Activated naive CD4-positive, alpha-beta T cell treated with anti-CD3 and anti-CD28 coated beads, Interleukin-2, amount 50 U/mL, for 16 hours (primary cell): ENCODE data around the gene WAPL.

Source experiments
- DNase-seq: peaks from one replicate; pipeline ENCODE4 v3.0.0-alpha.2; 2020

The WAPL gene

GRCh38 chr10:86450806-86451603 is 70.6 kb downstream of the WAPL start:
- DNase-seq, result no peak

GRCh38 chr10:86449926-86450558 is 71.5 kb downstream of the WAPL start:
- no peak for DNase-seq

GRCh38 chr10:86447432-86447831 is 74.2 kb downstream of the WAPL start:
- no peak for DNase-seq

GRCh38 chr10:86446987-86447386 is 74.6 kb downstream of the WAPL start:
- DNase-seq, result no peak

- DNase-seq, result no peak
Observed at GRCh38 chr10:86446440-86446839, 75.2 kb downstream of the WAPL start.

GRCh38 chr10:86443936-86444335 is 77.7 kb downstream of the WAPL start:
- DNase-seq, result no peak

- DNase-seq, result no peak
Observed at GRCh38 chr10:86443069-86443468, 78.5 kb downstream of the WAPL start.

GRCh38 chr10:86440874-86441843 is 80.4 kb downstream of the WAPL start:
- DNase-seq, result no peak

- no peak for DNase-seq
Observed at GRCh38 chr10:86439544-86439943, 82.0 kb downstream of the WAPL start.

GRCh38 chr10:86438091-86438749 is 83.4 kb downstream of the WAPL start:
- DNase-seq, result no peak

GRCh38 chr10:86437447-86437846 is 84.1 kb downstream of the WAPL start:
- DNase-seq, result no peak

GRCh38 chr10:86436963-86437362 is 84.6 kb downstream of the WAPL start:
- no peak for DNase-seq

GRCh38 chr10:86434656-86435055 is 86.9 kb downstream of the WAPL start:
- DNase-seq, result no peak

- no peak for DNase-seq
Observed at GRCh38 chr10:86423739-86424138, 97.9 kb downstream of the WAPL start.

- no peak for DNase-seq
Observed at GRCh38 chr10:86419101-86419500, 102.5 kb downstream of the WAPL start.

- DNase-seq, result no peak
Observed at GRCh38 chr10:86415583-86415982, 106.0 kb downstream of the WAPL start.

GRCh38 chr10:86415116-86415515 is 106.5 kb downstream of the WAPL start:
- no peak for DNase-seq

- no peak for DNase-seq
Observed at GRCh38 chr10:86413046-86413728, 108.4 kb downstream of the WAPL start.

- DNase-seq, result no peak
Observed at GRCh38 chr10:86411852-86412560, 109.6 kb downstream of the WAPL start.

GRCh38 chr10:86411281-86411841 is 110.2 kb downstream of the WAPL start:
- DNase-seq, result no peak

- DNase-seq, result no peak
Observed at GRCh38 chr10:86410542-86411124, 111.0 kb downstream of the WAPL start.
